GM12874 (cell line): ENCODE results near the gene ZNF736.

ENCODE experiments used
- CTCF ChIP-seq: IDR thresholded peaks from 2 replicates; pipeline ENCODE4 v1.5.1; 2011; ENCODE audit warnings: low read depth, mild to moderate bottlenecking, control low read depth, low read length, moderate library complexity; ENCODE audit not compliant: insufficient read depth

Gene ZNF736

DNA sequence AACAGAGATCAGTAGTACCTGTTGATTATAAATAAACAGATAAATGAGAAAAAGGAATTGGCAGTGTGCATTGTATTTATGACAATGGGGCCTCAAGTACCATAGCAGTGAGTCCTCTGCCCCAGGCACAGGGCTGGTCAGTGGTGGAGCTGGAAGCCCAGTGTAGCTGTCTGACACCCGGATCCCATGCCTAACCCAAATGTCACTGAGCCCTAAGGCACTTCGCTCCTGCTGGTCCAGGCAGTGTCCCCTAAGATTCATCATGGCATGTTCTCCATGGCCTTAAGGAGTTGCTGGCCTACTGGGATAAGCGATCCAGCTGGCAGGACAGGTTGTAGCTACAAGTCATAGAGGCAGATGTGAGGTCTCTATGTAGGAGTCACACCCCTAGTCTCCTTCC lies 3.3 kb upstream of the ZNF736 start:
- TF ChIP-seq CTCF: no peak

- no peak for TF ChIP-seq CTCF
Observed at GRCh38 chr7:64312826-64313225, 935 bp upstream of the ZNF736 start.

DNA sequence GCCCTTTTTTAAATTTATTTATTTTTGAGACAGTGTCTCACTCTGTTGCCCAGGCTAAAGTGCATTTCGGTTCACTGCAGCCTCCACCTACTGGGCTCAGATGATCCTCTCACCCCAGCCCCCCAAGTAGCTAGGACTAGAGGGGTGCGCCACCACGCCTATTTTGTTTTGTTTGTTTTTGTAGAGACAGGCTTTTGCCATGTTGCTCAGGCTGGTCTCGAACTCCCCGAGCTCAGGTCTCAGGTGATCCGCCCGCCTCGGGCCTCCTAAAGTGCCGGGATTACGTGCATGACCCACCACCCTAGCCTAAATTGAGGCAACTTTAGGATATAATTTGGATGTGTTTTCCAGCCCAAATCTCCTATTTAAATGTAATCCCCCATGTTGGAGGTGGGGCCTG lies 805 bp downstream of the ZNF736 start:
- TF ChIP-seq CTCF: no peak

DNA sequence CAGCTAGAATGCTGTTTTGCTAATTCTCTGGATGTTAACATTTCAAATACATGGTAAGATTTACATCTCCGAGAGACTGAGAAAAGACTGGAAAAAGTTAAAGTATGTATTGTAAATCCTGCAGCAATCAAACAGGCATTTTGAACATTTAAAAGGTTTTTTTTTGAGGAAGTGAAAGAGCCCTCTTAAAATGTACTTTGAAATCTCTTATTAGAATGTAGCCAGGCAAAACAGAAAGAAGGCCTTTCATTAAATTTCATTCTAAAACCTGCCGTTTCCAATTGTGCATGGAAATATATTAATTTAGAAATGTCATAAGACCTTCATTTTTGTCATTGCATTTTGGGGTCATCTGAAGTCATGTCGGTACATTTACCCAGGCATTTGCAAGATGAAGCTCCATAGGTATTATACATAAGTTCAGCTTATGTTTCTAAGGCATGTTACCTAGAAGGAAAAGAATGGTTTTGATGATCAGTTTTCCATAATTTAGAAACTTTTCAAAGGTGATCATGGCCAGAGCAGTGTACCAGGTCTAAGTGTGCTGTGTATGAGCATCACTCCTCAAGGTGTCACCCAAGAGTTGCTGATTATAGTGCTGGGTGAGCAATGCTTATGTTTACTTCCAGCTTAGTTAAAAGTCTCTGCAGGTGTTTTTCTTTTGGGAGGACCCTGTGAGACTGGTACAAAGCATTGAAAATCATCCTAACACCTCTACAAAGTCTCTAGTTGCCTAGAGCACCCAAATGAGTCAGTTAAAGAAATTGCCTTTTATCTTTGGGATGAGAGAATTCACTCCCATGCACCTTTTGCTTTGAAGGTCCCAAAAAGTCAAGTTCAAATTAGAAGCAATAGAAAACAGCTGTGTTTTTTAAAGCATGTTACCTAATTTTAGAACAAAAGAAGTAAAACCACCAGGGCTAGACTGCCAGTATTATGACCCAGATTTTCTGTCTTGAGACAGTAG lies 7.1 kb downstream of the ZNF736 start:
- no peak for TF ChIP-seq CTCF

DNA sequence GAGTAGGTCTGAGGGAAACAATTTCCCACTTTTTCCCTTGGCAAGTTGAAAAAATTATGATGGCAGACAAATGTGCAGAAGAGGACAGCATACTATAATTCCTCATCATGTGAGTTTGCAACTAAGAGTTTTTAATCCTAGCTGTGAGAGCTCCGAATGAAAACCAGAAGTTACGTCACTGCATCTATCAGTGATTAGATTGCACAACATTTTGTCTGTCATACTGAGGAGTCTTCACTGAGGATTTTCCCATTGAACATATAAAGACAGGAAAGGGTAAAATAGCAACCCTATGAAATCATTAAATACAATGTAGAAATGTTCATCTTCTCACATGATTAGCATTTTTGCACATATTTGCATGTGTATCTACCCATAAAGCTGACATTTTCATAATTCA lies 45.8 kb downstream of the ZNF736 start:
- TF ChIP-seq CTCF: no peak

DNA sequence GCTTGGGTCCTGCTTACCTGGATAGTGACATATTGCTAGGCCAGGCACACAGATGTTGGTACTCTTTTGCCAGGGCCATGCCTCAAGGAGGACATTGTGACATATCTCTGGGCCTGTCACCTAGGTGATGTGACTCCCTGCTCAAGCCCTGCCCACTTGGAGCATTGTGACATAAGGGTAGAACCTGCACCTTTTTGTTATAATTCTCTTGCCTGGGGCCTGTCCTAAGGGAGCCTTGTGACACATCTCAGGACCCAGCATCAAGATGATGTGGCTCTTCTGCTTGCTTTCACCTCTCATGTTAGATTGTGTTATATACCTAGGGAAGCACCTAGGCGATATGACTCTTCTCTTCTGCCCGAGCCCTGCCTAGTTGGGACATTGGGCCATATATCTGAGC lies 57.4 kb downstream of the ZNF736 start:
- no peak for TF ChIP-seq CTCF

DNA sequence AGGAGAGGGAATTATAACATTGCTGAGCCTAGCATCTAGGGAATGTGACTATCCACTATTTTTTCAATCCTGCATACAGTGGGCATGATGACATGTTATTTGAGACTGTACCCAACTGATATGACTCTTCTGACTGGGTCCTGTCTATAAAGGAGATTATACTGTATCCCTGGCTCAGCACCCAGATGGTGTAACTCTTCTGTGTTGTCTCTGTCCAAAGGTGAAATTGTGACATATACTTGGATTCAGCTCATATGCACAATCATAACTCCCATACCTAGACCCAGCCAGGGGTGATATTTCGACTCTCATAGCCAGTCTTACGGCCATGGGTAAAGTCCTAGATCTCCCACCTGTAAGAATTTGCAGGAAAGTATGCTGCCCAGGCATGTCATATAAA lies 59.3 kb downstream of the ZNF736 start:
- TF ChIP-seq CTCF: no peak
